Mucosa of descending colon (tissue), 3 donors: ENCODE data around the gene HJURP. TPM values are rescaled to one million over a fixed set of nuclear protein-coding genes. Genes with fewer than 3 reads are reported as not detected.

Source experiments
- ATAC-seq: fragments of 200-7000 bp; cut with Tn5 transposase; one replicate; pipeline ENCODE4 v1.9.1; 2020; ENCODE audit warnings: mild to moderate bottlenecking, moderate library complexity
- DNase-seq, 3 donors: peaks; one replicate each; pipeline ENCODE4 v3.0.0-alpha.2; 2020
- H3K36me3 ChIP-seq: fragments of 200-600 bp; one replicate; pipeline ENCODE4 v1.8.0; 2021; ENCODE audit warnings: low read depth, mild to moderate bottlenecking
- H3K4me1 ChIP-seq: fragments of 200-600 bp; one replicate; pipeline ENCODE4 v1.8.0; 2021; ENCODE audit warnings: low read depth, mild to moderate bottlenecking
- H3K4me3 ChIP-seq: fragments of 200-600 bp; one replicate; pipeline ENCODE4 v1.8.0; 2021; ENCODE audit warnings: mild to moderate bottlenecking
- H3K9me3 ChIP-seq: fragments of 200-600 bp; one replicate; pipeline ENCODE4 v1.8.0; 2021; ENCODE audit warnings: mild to moderate bottlenecking
- intact Hi-C, 2 donors: fragments of 100-400 bp; cut with DNase I in 1 of 2; cut with micrococcal nuclease in 1 of 2; formaldehyde crosslinking; loops; one replicate each; pipeline versions ENCODE4 v1.11.0 to v1.11.1; 2022; cut with DNase I, micrococcal nuclease
- total RNA-seq, 3 donors: library from RNA; stranded (reverse); fragmentation: NEBNext Ultra II Directional in 2 of 3; extraction: Animal tissue kit (Norgen Biotek cat#: 25700) in 2 of 3; gene quantifications; one replicate each; pipeline versions ENCODE4 v1.2.1 to v1.2.4, GENCODE V29; 2021 to 2023
- TF ChIP-seq, protein P1 (sequence below): fragments of 200-600 bp; IDR thresholded peaks from one replicate; pipeline ENCODE4 v1.8.0; 2022; ENCODE audit warnings: antibody characterized with exemption, mild to moderate bottlenecking
- donor health status: DM: no; HTN: no; CAD: no; lungs with moderate emphysema.
- donor health status: DM: no; HTN: no; CAD: no.
- donor health status: DM: no; HTN: yes; CAD: no.

Gene HJURP
- total RNA-seq, 3 donors from 2014 or later = 1.7 to 9.8 (median 3.6) TPM

DNA sequence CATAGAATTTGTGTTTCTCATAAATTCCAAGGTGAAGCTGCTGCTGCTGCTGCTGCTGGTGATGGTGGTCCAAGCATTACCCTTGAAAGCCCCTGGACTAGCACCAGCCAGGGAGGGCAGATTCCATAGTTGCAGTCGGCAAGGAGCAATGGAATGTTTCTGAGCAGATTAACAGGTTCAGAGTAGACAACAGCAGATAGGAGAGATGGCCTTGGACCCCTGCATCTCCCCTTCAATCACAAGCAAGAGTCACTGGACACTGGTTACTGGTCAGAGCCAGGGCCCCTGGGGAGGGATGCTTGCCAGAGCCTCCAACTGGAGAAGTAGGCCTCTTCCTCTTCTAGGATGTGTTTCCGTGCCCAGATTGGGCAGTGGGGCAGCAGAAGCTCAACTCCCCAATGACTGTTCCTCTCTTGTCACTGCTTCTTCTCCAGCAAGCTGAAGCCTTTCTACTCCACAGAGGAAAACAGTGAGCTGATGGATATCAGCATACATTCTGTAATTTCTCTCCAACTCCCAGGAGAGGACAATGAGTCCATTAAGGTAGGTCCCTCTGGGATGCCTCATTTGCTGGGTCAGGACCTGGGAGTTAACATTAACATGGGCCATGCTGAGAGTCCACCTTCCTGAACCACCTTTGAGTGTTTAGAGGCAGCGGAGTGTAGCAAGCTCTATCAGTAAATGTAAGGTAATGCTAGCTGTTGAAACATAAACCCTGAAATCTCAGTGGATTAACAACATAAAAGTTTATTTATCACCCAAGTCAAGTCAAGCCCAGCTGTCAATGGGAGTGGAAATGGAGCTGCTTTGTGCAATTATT lies 40.9 kb downstream of the HJURP start:
- DNase-seq = no peak
- no peak for ATAC-seq

GRCh38 chr2:233811732-233812131 lies 42.6 kb downstream of the HJURP start:
- ATAC-seq (no peak), DNase-seq (no peak)
- Histone ChIP-seq H3K4me1 (no peaks in the 10 kb centered on the region), H3K4me3 (no peak overlapping the region), H3K36me3 (no peaks in the 10 kb centered on the region), H3K9me3 (no peaks in the 10 kb centered on the region)
- TF ChIP-seq, protein P1, sequence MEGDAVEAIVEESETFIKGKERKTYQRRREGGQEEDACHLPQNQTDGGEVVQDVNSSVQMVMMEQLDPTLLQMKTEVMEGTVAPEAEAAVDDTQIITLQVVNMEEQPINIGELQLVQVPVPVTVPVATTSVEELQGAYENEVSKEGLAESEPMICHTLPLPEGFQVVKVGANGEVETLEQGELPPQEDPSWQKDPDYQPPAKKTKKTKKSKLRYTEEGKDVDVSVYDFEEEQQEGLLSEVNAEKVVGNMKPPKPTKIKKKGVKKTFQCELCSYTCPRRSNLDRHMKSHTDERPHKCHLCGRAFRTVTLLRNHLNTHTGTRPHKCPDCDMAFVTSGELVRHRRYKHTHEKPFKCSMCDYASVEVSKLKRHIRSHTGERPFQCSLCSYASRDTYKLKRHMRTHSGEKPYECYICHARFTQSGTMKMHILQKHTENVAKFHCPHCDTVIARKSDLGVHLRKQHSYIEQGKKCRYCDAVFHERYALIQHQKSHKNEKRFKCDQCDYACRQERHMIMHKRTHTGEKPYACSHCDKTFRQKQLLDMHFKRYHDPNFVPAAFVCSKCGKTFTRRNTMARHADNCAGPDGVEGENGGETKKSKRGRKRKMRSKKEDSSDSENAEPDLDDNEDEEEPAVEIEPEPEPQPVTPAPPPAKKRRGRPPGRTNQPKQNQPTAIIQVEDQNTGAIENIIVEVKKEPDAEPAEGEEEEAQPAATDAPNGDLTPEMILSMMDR = no peak
- intact Hi-C loops = no loop called here

More for the DNA sequence above, 40.9 kb downstream of the HJURP start:
- H3K4me1 ChIP-seq = no peaks in the 10 kb centered on the region
- intact Hi-C loops = no loop called here
- H3K36me3 ChIP-seq = no peaks in the 10 kb centered on the region
- H3K4me3 ChIP-seq = no peak overlapping the region
- H3K9me3 ChIP-seq = no peaks in the 10 kb centered on the region
- TF ChIP-seq, protein P1 = no peak

DNA sequence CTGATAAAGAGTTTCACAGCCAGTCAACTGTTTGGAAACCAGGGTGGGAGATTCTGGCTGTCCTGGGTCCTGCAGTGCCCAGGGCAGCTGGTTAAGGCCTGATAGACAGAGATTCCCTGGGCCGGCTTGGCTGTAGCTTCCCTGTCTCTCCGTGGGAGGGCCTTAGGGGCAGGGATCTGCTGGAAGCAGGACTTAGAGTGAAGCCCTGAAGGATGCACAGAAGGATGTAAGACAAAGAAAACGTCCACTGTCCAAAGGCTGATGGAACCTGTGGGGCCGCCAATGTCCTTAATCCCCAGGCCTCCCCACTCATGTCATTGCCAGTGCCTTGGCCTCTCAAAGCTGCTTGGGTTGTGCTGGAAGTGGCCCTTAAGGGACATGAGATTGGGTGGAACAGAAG lies 43.2 kb downstream of the HJURP start:
- Histone ChIP-seq H3K9me3 (no peaks in the 10 kb centered on the region), H3K4me3 (no peak overlapping the region), H3K36me3 (no peaks in the 10 kb centered on the region), H3K4me1 (no peaks in the 10 kb centered on the region)
- no peak for DNase-seq
- TF ChIP-seq, protein P1 = no peak
- intact Hi-C loops = no loop called here
- no peak for ATAC-seq

- no peak for ATAC-seq
- no peak overlapping the region for H3K4me3 ChIP-seq
- no peaks in the 10 kb centered on the region for H3K36me3 ChIP-seq
- DNase-seq = no peak
- TF ChIP-seq, protein P1 = no peak
- no peaks in the 10 kb centered on the region for H3K4me1 ChIP-seq
- no peaks in the 10 kb centered on the region for H3K9me3 ChIP-seq
- intact Hi-C loops = no loop called here
Observed at GRCh38 chr2:233810385-233810784, 44.0 kb downstream of the HJURP start.

GRCh38 chr2:233807966-233808935 lies 46.1 kb downstream of the HJURP start:
- H3K4me3 ChIP-seq = no peak overlapping the region
- H3K36me3 ChIP-seq = no peaks in the 10 kb centered on the region
- intact Hi-C loops = no loop called here
- no peak for ATAC-seq
- TF ChIP-seq, protein P1 = no peak
- no peaks in the 10 kb centered on the region for H3K9me3 ChIP-seq
- H3K4me1 ChIP-seq = no peaks in the 10 kb centered on the region
- no peak for DNase-seq
